ENCODE results near the gene PAK4. TPM values are rescaled to one million over a fixed set of nuclear protein-coding genes. Genes with fewer than 3 reads are reported as not detected.

Gene PAK4
- total RNA-seq, 5 donors from 2014 or later (not counting 1 experiment from before 2014, with no cell fraction given): 8.6 to 16.8 (median 12.9) TPM

DNA sequence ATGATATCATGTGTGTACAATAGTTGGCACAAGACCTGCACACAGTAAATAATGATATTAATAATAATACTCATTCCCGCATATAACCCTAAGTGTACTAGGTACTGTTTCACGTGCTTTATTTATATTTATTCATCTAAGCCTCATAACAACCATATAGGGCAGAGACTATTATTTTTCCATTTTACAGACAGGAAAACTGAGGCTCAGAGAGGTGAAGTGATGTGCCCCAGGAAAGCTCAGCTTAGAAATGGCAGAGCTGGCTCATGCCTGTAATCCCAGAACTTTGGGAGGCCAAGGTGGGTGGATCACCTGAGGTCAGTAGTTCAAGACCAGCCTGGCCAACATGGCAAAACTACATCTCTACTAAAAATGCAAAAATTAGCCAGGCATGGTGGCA is 27.9 kb upstream of the PAK4 start:
- Histone ChIP-seq H3K36me3 (ENCODE audit: control insufficient read depth in 2 of 2, extremely low read depth in 1 of 2, insufficient read depth in 1 of 2, low read length in 1 of 2) (no peaks in the 10 kb centered on the region), H3K27me3 (replicated peaks in 1 of 2; ENCODE audit: control insufficient read depth in 2 of 2, extremely low read depth in 1 of 2, insufficient read depth in 2 of 2, low read length in 1 of 2) (peaks cover 0 to 53% of the 10 kb centered on the region in 2 experiments), H3K4me3 (ENCODE audit: control insufficient read depth in 1 of 2, extremely low read depth in 1 of 2, low read length in 1 of 2) (no peak overlapping the region), H3K9me3 (no peaks in the 10 kb centered on the region), H3K27ac (ENCODE audit: low read length) (no peak overlapping the region), H3K4me1 (ENCODE audit: control insufficient read depth in 1 of 2, extremely low read depth in 1 of 2, insufficient read depth in 2 of 2, low read length in 2 of 2) (peaks cover 0 to 4% of the 10 kb centered on the region in 2 experiments)
- WGBS (ENCODE audit: insufficient coverage): no CpG with 5 or more reads among the region's 2 CpGs
- no peaks in the 10 kb centered on the region for H3K9me3 Mint-ChIP-seq
- peaks cover 33 to 51% of the 10 kb centered on the region in 2 donors for H3K27me3 Mint-ChIP-seq
- DNase-seq: no peak
- ATAC-seq (replicated peaks in 1 of 4): no peak
- no peak overlapping the region for H3K27ac Mint-ChIP-seq
- no peaks in the 10 kb centered on the region for H3K36me3 Mint-ChIP-seq
- no peaks in the 10 kb centered on the region for H3K4me1 Mint-ChIP-seq
- H3K4me3 Mint-ChIP-seq: no peak overlapping the region
- POLR2A ChIA-PET: no interaction called here
- CTCF ChIA-PET: interaction anchor here in 1 of 2 donors (0.7 kb wide), 2 partner anchors 11 to 381 kb away, joined by 3 read pairs; no protein-coding TSS in a partner anchor

DNA sequence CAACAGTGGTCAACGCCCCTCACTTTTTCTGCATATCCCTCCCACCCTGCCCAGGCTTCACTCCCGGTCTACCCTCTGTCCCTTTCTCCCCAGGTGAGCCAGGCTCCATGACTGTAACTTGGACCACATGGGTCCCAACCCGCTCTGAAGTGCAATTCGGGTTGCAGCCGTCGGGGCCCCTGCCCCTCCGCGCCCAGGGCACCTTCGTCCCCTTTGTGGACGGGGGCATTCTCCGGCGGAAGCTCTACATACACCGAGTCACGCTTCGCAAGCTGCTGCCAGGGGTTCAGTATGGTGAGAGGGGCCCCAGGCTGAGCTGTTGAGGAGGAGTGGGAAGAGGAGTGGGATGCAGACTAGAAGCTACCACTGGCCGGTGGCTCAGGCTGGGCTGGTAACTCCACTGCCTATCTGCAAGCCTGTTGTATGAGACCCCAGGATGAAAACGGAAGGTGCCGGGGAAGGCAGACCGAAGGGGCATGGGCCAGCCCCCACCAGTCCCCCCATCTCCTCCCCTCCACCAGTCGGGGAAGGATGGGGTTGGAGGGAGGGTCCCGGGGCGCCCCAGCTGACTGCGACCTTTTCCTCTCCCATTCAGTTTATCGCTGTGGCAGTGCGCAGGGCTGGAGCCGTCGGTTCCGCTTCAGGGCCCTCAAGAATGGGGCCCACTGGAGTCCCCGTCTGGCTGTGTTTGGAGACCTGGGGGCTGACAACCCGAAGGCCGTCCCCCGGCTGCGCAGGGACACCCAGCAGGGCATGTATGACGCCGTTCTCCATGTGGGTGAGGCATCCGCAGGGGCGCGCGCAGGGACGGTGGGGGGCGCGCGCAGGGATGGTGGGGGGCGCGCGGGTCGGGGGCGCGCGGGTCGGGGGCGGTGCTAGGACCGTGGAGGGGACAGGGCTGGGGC is 27.0 kb upstream of the PAK4 start:
- Histone ChIP-seq H3K36me3 (ENCODE audit: control insufficient read depth in 2 of 2, extremely low read depth in 1 of 2, insufficient read depth in 1 of 2, low read length in 1 of 2) (no peaks in the 10 kb centered on the region), H3K4me1 (ENCODE audit: control insufficient read depth in 1 of 2, extremely low read depth in 1 of 2, insufficient read depth in 2 of 2, low read length in 2 of 2) (peaks cover 0 to 4% of the 10 kb centered on the region in 2 experiments), H3K27me3 (replicated peaks in 1 of 2; ENCODE audit: control insufficient read depth in 2 of 2, extremely low read depth in 1 of 2, insufficient read depth in 2 of 2, low read length in 1 of 2) (peaks cover 0 to 47% of the 10 kb centered on the region in 2 experiments), H3K9me3 (no peaks in the 10 kb centered on the region), H3K4me3 (ENCODE audit: control insufficient read depth in 1 of 2, extremely low read depth in 1 of 2, low read length in 1 of 2) (no peak overlapping the region), H3K27ac (ENCODE audit: low read length) (no peak overlapping the region)
- 27% methylated on average over 35 of the region's 53 CpGs for WGBS (ENCODE audit: insufficient coverage)
- Mint-ChIP-seq H3K27me3 (peaks cover 30 to 48% of the 10 kb centered on the region in 2 donors), H3K27ac (no peak overlapping the region), H3K4me1 (no peaks in the 10 kb centered on the region), H3K36me3 (no peaks in the 10 kb centered on the region), H3K4me3 (no peak overlapping the region), H3K9me3 (no peaks in the 10 kb centered on the region)
- CTCF ChIA-PET: interaction anchor here in 1 of 2 donors (0.7 kb wide), 2 partner anchors 12 to 380 kb away, joined by 3 read pairs; no protein-coding TSS in a partner anchor
- DNase-seq (no peak), ATAC-seq (replicated peaks in 1 of 4) (no peak)
- POLR2A ChIA-PET: no interaction called here

DNA sequence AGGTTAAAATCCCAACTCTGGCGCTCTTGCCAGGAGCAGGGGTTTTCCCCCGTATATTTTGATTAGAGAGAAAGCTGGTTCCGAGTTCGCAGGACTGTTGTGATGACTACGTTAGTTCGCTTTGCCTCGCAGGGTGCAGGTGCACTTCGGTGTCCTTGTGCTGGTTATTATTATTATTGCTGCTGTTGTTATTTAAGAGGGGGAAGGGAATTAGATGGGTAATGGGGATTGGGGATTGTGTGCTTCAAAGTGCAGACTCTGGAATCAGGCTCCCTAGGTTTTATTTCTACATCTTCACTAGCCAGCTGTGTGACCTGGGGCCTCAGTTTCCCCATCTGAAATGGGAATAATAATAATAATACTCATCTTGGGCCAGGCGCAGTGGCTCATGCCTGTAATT is 26.2 kb upstream of the PAK4 start:
- no peaks in the 10 kb centered on the region for H3K9me3 ChIP-seq
- H3K36me3 Mint-ChIP-seq: no peaks in the 10 kb centered on the region
- peaks cover 0 to 48% of the 10 kb centered on the region in 2 experiments for H3K27me3 ChIP-seq (replicated peaks in 1 of 2; ENCODE audit: control insufficient read depth in 2 of 2, extremely low read depth in 1 of 2, insufficient read depth in 2 of 2, low read length in 1 of 2)
- WGBS (ENCODE audit: insufficient coverage): 44% methylated on average over 4 of the region's 9 CpGs
- H3K4me3 Mint-ChIP-seq: no peak overlapping the region
- POLR2A ChIA-PET: no interaction called here
- H3K4me1 Mint-ChIP-seq: no peaks in the 10 kb centered on the region
- ATAC-seq (replicated peaks in 1 of 4) (no peak), DNase-seq (no peak)
- no peak overlapping the region for H3K27ac ChIP-seq (ENCODE audit: low read length)
- peaks cover 25 to 44% of the 10 kb centered on the region in 2 donors for H3K27me3 Mint-ChIP-seq
- CTCF ChIA-PET: no interaction called here
- H3K36me3 ChIP-seq (ENCODE audit: control insufficient read depth in 2 of 2, extremely low read depth in 1 of 2, insufficient read depth in 1 of 2, low read length in 1 of 2): no peaks in the 10 kb centered on the region
- no peak overlapping the region for H3K27ac Mint-ChIP-seq
- H3K4me3 ChIP-seq (ENCODE audit: control insufficient read depth in 1 of 2, extremely low read depth in 1 of 2, low read length in 1 of 2): no peak overlapping the region
- peaks cover 0 to 4% of the 10 kb centered on the region in 2 experiments for H3K4me1 ChIP-seq (ENCODE audit: control insufficient read depth in 1 of 2, extremely low read depth in 1 of 2, insufficient read depth in 2 of 2, low read length in 2 of 2)
- no peaks in the 10 kb centered on the region for H3K9me3 Mint-ChIP-seq

DNA sequence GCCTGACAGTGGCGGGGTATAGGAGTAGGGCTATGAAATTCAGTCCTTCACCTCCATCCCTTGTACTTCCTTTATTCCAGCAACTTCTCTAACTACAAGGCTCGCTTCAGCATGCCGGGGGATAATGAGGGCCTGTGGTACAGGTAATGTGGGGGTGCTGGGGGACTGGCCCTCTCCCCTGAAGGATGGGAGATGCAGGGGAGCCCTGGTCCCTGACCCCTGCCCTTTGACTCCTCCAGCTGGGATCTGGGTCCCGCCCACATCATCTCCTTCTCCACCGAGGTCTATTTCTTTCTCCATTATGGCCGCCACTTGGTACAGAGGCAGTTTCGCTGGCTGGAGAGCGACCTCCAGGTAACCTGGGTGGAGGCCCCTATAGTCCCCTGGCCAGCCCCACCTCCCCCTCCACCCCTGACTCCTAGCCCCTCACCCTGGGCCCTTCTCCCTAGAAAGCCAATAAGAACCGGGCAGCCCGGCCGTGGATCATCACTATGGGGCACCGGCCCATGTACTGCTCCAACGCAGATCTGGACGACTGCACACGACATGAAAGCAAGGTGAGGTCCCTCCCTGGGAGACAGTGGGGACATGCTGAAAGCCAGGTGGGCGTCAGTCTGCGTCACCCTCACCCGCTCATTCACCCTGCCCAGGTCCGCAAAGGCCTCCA is 25.0 kb upstream of the PAK4 start:
- Mint-ChIP-seq H3K36me3 (no peaks in the 10 kb centered on the region), H3K4me1 (no peaks in the 10 kb centered on the region), H3K4me3 (no peak overlapping the region), H3K27ac (no peak overlapping the region), H3K9me3 (no peaks in the 10 kb centered on the region), H3K27me3 (peaks cover 18 to 38% of the 10 kb centered on the region in 2 donors)
- H3K9me3 ChIP-seq: no peaks in the 10 kb centered on the region
- peaks cover 0 to 4% of the 10 kb centered on the region in 2 experiments for H3K4me1 ChIP-seq (ENCODE audit: control insufficient read depth in 1 of 2, extremely low read depth in 1 of 2, insufficient read depth in 2 of 2, low read length in 2 of 2)
- no peaks in the 10 kb centered on the region for H3K36me3 ChIP-seq (ENCODE audit: control insufficient read depth in 2 of 2, extremely low read depth in 1 of 2, insufficient read depth in 1 of 2, low read length in 1 of 2)
- ATAC-seq (replicated peaks in 1 of 4) (no peak), DNase-seq (no peak)
- no peak overlapping the region for H3K4me3 ChIP-seq (ENCODE audit: control insufficient read depth in 1 of 2, extremely low read depth in 1 of 2, low read length in 1 of 2)
- WGBS (ENCODE audit: insufficient coverage): 88% methylated on average over 13 of the region's 19 CpGs
- CTCF ChIA-PET: no interaction called here
- no peak overlapping the region for H3K27ac ChIP-seq (ENCODE audit: low read length)
- peaks cover 0 to 46% of the 10 kb centered on the region in 2 experiments for H3K27me3 ChIP-seq (replicated peaks in 1 of 2; ENCODE audit: control insufficient read depth in 2 of 2, extremely low read depth in 1 of 2, insufficient read depth in 2 of 2, low read length in 1 of 2)
- POLR2A ChIA-PET: no interaction called here

DNA sequence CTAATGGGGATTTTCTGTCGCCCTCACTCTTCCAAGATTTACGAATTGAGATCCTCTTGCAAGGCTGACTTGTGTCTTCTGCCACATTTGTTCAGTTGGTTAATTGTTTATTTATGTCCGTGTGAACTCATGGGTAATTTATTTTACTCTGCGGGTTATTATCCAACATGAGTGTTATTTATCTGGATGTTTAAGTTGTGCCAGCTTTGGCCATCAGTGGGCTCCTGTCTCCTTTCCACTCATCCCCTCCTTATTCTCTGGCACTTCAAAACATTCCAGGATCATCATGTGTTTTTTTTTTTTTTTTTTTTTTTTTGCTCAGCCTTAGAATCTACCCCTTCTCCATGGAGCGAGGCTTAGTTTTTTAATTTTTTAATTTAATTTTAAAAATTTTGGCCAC is 22.4 kb upstream of the PAK4 start:
- Mint-ChIP-seq H3K27me3 (peaks cover 8 to 19% of the 10 kb centered on the region in 2 donors), H3K9me3 (no peaks in the 10 kb centered on the region), H3K4me3 (no peak overlapping the region), H3K36me3 (no peaks in the 10 kb centered on the region), H3K27ac (no peak overlapping the region), H3K4me1 (no peaks in the 10 kb centered on the region)
- 66% methylated on average over 2 of the region's 5 CpGs for WGBS (ENCODE audit: insufficient coverage)
- Histone ChIP-seq H3K27ac (ENCODE audit: low read length) (no peak overlapping the region), H3K9me3 (no peaks in the 10 kb centered on the region), H3K4me1 (ENCODE audit: control insufficient read depth in 1 of 2, extremely low read depth in 1 of 2, insufficient read depth in 2 of 2, low read length in 2 of 2) (peaks cover 0 to 4% of the 10 kb centered on the region in 2 experiments), H3K36me3 (ENCODE audit: control insufficient read depth in 2 of 2, extremely low read depth in 1 of 2, insufficient read depth in 1 of 2, low read length in 1 of 2) (no peaks in the 10 kb centered on the region), H3K27me3 (replicated peaks in 1 of 2; ENCODE audit: control insufficient read depth in 2 of 2, extremely low read depth in 1 of 2, insufficient read depth in 2 of 2, low read length in 1 of 2) (peaks cover 0 to 38% of the 10 kb centered on the region in 2 experiments), H3K4me3 (ENCODE audit: control insufficient read depth in 1 of 2, extremely low read depth in 1 of 2, low read length in 1 of 2) (no peak overlapping the region)
- CTCF ChIA-PET: interaction anchor here in 1 of 2 donors (0.7 kb wide), 1 partner anchor 9 kb away, joined by 4 read pairs; no protein-coding TSS in a partner anchor
- POLR2A ChIA-PET: no interaction called here
- DNase-seq (no peak), ATAC-seq (replicated peaks in 1 of 4) (no peak)

DNA sequence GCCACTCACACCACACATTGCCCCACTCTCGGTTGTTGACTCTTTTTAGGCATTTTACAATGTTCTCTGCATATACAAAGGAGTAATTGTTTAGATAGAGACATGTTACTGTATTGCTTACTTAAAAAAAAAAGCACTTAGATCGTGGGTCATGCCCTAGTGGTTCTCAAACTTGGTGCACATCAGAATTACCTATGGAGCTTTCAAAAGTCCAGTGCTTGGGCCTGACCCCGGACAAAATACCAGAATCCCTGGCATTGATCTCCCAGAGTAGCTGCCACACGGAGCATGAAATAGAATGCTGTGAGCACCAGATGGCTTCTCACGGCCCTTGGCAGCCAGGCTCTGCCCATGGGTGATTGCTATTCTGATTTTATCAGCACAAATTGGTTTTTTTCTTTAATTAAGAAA is 21.4 kb upstream of the PAK4 start:
- DNase-seq (no peak), ATAC-seq (replicated peaks in 1 of 4) (no peak)
- peaks cover 4 to 13% of the 10 kb centered on the region in 2 donors for H3K27me3 Mint-ChIP-seq
- WGBS (ENCODE audit: insufficient coverage): 66% methylated on average over 4 of the region's 5 CpGs
- ChIA-PET POLR2A (no interaction called here), CTCF (interaction anchor here in 1 of 2 donors (0.6 kb wide), 1 partner anchor 388 kb away, joined by 3 read pairs; no protein-coding TSS in a partner anchor)
- Histone ChIP-seq H3K9me3 (no peaks in the 10 kb centered on the region), H3K36me3 (ENCODE audit: control insufficient read depth in 2 of 2, extremely low read depth in 1 of 2, insufficient read depth in 1 of 2, low read length in 1 of 2) (no peaks in the 10 kb centered on the region), H3K27me3 (replicated peaks in 1 of 2; ENCODE audit: control insufficient read depth in 2 of 2, extremely low read depth in 1 of 2, insufficient read depth in 2 of 2, low read length in 1 of 2) (peaks cover 0 to 30% of the 10 kb centered on the region in 2 experiments), H3K27ac (ENCODE audit: low read length) (no peak overlapping the region), H3K4me1 (ENCODE audit: control insufficient read depth in 1 of 2, extremely low read depth in 1 of 2, insufficient read depth in 2 of 2, low read length in 2 of 2) (no peaks in the 10 kb centered on the region), H3K4me3 (ENCODE audit: control insufficient read depth in 1 of 2, extremely low read depth in 1 of 2, low read length in 1 of 2) (no peak overlapping the region)
- no peaks in the 10 kb centered on the region for H3K36me3 Mint-ChIP-seq
- H3K27ac Mint-ChIP-seq: no peak overlapping the region
- H3K4me1 Mint-ChIP-seq: no peaks in the 10 kb centered on the region
- no peaks in the 10 kb centered on the region for H3K9me3 Mint-ChIP-seq
- no peak overlapping the region for H3K4me3 Mint-ChIP-seq
